Glomerular endothelial cell (primary cell): Measurements from ENCODE around the gene SOCS1. TPM values are rescaled to one million over a fixed set of nuclear protein-coding genes. Genes with fewer than 3 reads are reported as not detected.
"Not testable (repeated sequence)": the region's sequence is repeated elsewhere in the genome, so short reads cannot be mapped to it uniquely, and the experiment has no call there.

Source experiments
- DNase-seq: peaks from one replicate; pipeline ENCODE4 v3.0.0-alpha.2; 2011; ENCODE audit warnings: low read depth, low spot score; ENCODE audit errors: extremely low read depth
- total RNA-seq: library from RNA; depleted of rRNA; stranded (reverse); fragments of >200 nt; gene quantifications from 2 replicates; pipeline ENCODE4 v1.2.3, GENCODE V29; 2015

Gene SOCS1
- total RNA-seq = 4.2 and 11.3 TPM in 2 replicates

GRCh38 chr16:11255737-11256660, at the start of gene SOCS1:
Gene SOCS1 (minus strand): TSS chr16:11256204. CDS start chr16:11255478, 726 bp downstream.
- DNase-seq = no peak

GRCh38 chr16:11303405-11304138, 47.6 kb upstream of the SOCS1 start:
- DNase-seq = no peak

- DNase-seq = no peak
These were observed 47.0 kb upstream of the SOCS1 start for GRCh38 chr16:11302977-11303376.

- DNase-seq = no peak
These were observed 45.9 kb upstream of the SOCS1 start for GRCh38 chr16:11301645-11302501.

GRCh38 chr16:11300560-11300892, 44.5 kb upstream of the SOCS1 start:
- DNase-seq = no peak

- DNase-seq = no peak
These were observed 44.0 kb upstream of the SOCS1 start for GRCh38 chr16:11299865-11300559.

GRCh38 chr16:11298950-11299547, 43.0 kb upstream of the SOCS1 start:
- not testable (repeated sequence) for DNase-seq

GRCh38 chr16:11298143-11298900, 42.3 kb upstream of the SOCS1 start:
- DNase-seq = no peak

GRCh38 chr16:11297492-11298142, 41.6 kb upstream of the SOCS1 start:
- no peak for DNase-seq

GRCh38 chr16:11296706-11297491, 40.9 kb upstream of the SOCS1 start:
- no peak for DNase-seq

GRCh38 chr16:11296351-11296705, 40.3 kb upstream of the SOCS1 start:
- DNase-seq = no peak

- DNase-seq = no peak
These were observed 39.7 kb upstream of the SOCS1 start for GRCh38 chr16:11295672-11296071.

- DNase-seq = no peak
These were observed 36.2 kb upstream of the SOCS1 start for GRCh38 chr16:11292076-11292748.

- DNase-seq = no peak
These were observed 35.2 kb upstream of the SOCS1 start for GRCh38 chr16:11291091-11291703.

- no peak for DNase-seq
These were observed 34.3 kb upstream of the SOCS1 start for GRCh38 chr16:11290102-11290893.

GRCh38 chr16:11289696-11290095, 33.7 kb upstream of the SOCS1 start:
- DNase-seq = not testable (repeated sequence)
